ENCODE measurements around the gene TMEM143. TPM values are rescaled to one million over a fixed set of nuclear protein-coding genes. Genes with fewer than 3 reads are reported as not detected.
A peak's percentile ranks its signal among the peaks of the same experiment; 100 is the strongest.

The TMEM143 gene
- total RNA-seq, 2 donors from 2014 or later: 6.3 to 18.4 TPM

DNA sequence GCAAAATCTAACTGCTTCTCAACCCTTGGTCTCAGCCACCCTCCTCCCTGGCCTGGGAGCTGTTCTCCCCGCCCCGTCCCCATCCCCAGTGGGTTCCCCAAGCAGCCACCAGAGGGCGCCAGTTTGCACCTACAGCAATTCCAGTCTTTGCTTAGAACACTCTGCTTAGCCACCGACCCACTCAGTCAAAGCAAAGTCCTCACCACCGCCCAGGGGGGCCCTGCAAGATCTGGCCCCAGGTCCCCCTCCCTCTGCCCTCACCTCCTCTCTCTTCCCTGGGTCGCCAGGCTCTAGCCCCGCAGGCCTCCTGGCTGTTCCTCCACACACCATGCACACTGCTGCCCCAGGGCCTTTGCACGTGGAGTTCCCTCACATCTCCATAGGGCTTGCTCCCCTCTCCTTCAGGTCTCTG lies 12.4 kb downstream of the TMEM143 start:
- H3K4me3 ChIP-seq: no peak overlapping the region
- DNase-seq (ENCODE audit: low spot score) (no peak), ATAC-seq (ENCODE audit: insufficient number of reproducible peaks, low FRiP score, low read depth) (no peak)
- no peaks in the 10 kb centered on the region for H3K9me3 ChIP-seq
- no peaks in the 10 kb centered on the region for H3K4me1 ChIP-seq (ENCODE audit: control insufficient read depth in 1 of 2, low read depth in 2 of 2)
- TF ChIP-seq, protein P1, sequence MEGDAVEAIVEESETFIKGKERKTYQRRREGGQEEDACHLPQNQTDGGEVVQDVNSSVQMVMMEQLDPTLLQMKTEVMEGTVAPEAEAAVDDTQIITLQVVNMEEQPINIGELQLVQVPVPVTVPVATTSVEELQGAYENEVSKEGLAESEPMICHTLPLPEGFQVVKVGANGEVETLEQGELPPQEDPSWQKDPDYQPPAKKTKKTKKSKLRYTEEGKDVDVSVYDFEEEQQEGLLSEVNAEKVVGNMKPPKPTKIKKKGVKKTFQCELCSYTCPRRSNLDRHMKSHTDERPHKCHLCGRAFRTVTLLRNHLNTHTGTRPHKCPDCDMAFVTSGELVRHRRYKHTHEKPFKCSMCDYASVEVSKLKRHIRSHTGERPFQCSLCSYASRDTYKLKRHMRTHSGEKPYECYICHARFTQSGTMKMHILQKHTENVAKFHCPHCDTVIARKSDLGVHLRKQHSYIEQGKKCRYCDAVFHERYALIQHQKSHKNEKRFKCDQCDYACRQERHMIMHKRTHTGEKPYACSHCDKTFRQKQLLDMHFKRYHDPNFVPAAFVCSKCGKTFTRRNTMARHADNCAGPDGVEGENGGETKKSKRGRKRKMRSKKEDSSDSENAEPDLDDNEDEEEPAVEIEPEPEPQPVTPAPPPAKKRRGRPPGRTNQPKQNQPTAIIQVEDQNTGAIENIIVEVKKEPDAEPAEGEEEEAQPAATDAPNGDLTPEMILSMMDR (IDR thresholded peaks at IDR 0.05): peak; percentile 71
- H3K27me3 ChIP-seq (replicated peaks; ENCODE audit: insufficient read depth): no peaks in the 10 kb centered on the region
- no peak overlapping the region for H3K27ac ChIP-seq
- H3K36me3 ChIP-seq: no peaks in the 10 kb centered on the region

DNA sequence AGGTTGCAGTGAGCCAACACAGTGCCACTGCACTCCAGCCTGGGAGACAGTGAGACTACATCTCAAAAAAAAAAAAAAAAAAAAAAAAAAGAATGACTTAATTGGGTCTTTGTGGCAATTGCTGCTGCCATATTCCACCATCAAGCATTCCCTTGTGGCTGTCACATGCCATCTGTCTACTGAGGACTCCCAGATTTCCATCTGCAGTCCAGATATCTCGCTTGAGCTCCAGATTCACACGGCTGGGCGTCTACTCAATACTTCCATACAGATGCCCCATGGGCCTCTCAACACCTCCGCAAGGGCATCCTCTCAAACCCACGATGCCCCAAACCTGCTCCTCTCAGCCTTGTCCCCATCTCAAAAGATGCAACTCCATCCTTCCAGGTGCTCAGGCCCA lies 12.9 kb downstream of the TMEM143 start:
- Histone ChIP-seq H3K27me3 (replicated peaks; ENCODE audit: insufficient read depth) (no peaks in the 10 kb centered on the region), H3K9me3 (no peaks in the 10 kb centered on the region), H3K36me3 (no peaks in the 10 kb centered on the region), H3K4me3 (no peak overlapping the region), H3K4me1 (ENCODE audit: control insufficient read depth in 1 of 2, low read depth in 2 of 2) (no peaks in the 10 kb centered on the region), H3K27ac (no peak overlapping the region)
- TF ChIP-seq, protein P1 (IDR thresholded peaks at IDR 0.05): no peak
- ATAC-seq (ENCODE audit: insufficient number of reproducible peaks, low FRiP score, low read depth) (no peak), DNase-seq (ENCODE audit: low spot score) (no peak)

DNA sequence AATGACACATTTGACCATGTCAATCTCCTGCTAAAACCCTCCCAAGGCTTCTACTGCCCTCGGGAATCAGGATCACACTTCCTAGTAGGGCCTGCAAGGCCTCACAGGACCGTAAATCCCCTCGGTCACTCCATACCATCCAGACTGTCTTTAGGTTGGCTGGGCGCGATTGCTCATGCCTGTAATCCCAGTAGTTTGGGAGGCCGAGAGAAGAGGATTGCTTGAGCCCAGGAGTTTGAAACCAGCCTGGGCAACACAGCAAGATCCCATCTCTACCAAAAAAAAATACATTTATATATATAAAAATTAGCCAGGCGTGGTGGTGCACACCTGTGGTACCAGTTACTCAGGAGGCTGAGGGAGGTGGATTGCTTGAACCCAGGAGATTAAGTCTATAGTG lies 15.0 kb downstream of the TMEM143 start:
- Histone ChIP-seq H3K4me3 (no peak overlapping the region), H3K27me3 (replicated peaks; ENCODE audit: insufficient read depth) (no peaks in the 10 kb centered on the region), H3K36me3 (no peaks in the 10 kb centered on the region), H3K27ac (no peak overlapping the region), H3K4me1 (ENCODE audit: control insufficient read depth in 1 of 2, low read depth in 2 of 2) (no peaks in the 10 kb centered on the region), H3K9me3 (no peaks in the 10 kb centered on the region)
- ATAC-seq (ENCODE audit: insufficient number of reproducible peaks, low FRiP score, low read depth): no peak
- no peak for DNase-seq (ENCODE audit: low spot score)
- TF ChIP-seq, protein P1 (IDR thresholded peaks at IDR 0.05): no peak

DNA sequence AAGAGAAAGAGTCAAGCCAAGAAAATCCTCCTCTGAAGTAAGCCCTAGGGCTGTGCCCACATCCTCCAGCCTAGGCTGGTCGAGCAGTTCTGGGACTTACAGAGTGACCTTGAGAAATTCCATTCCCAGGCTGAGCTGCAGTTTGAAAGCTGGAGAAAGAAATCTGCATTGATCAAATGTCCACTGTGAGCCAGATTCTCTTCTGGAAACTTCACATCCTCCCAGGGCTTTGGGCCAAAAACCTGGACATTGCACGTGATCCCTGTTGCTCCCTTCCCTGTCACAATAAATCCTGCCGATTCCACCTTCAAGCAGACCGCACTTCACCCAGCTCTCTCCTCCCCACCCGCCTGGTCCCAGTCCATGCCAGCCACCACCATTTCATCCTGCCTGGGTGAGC lies 15.7 kb downstream of the TMEM143 start:
- TF ChIP-seq, protein P1 (IDR thresholded peaks at IDR 0.05): no peak
- no peaks in the 10 kb centered on the region for H3K9me3 ChIP-seq
- no peaks in the 10 kb centered on the region for H3K4me1 ChIP-seq (ENCODE audit: control insufficient read depth in 1 of 2, low read depth in 2 of 2)
- no peak overlapping the region for H3K4me3 ChIP-seq
- H3K27ac ChIP-seq: no peak overlapping the region
- no peaks in the 10 kb centered on the region for H3K36me3 ChIP-seq
- DNase-seq (ENCODE audit: low spot score) (no peak), ATAC-seq (ENCODE audit: insufficient number of reproducible peaks, low FRiP score, low read depth) (no peak)
- no peaks in the 10 kb centered on the region for H3K27me3 ChIP-seq (replicated peaks; ENCODE audit: insufficient read depth)

DNA sequence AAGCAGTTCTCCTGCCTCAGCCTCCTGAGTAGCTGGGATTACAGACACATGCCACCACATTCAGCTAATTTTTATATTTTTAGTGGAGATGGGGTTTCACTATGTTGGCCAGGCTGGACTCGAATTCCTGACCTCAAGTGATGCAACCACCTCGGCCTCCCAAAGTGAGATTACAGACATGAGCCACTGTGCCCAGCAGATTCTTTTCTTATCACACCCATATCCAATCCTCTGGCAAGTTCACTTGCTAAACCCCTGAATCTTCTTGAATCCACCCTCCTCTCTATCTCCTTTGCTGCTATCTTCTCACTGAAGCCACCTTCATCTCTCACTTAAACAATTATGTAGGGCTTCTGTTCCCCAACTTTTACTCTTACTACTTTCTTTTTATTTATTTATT lies 17.5 kb downstream of the TMEM143 start:
- no peaks in the 10 kb centered on the region for H3K9me3 ChIP-seq
- DNase-seq (ENCODE audit: low spot score): no peak

More for the DNA sequence above, 17.5 kb downstream of the TMEM143 start:
- TF ChIP-seq, protein P1 (IDR thresholded peaks at IDR 0.05): no peak
- no peak for ATAC-seq (ENCODE audit: insufficient number of reproducible peaks, low FRiP score, low read depth)
- Histone ChIP-seq H3K36me3 (no peaks in the 10 kb centered on the region), H3K27me3 (replicated peaks; ENCODE audit: insufficient read depth) (no peaks in the 10 kb centered on the region), H3K4me1 (ENCODE audit: control insufficient read depth in 1 of 2, low read depth in 2 of 2) (no peaks in the 10 kb centered on the region), H3K27ac (no peak overlapping the region), H3K4me3 (no peak overlapping the region)
